ENCODE results near the gene UPK3BL2.
"Not testable (repeated sequence)": the region's sequence is repeated elsewhere in the genome, so short reads cannot be mapped to it uniquely, and the experiment has no call there.

UPK3BL2 gene

DNA sequence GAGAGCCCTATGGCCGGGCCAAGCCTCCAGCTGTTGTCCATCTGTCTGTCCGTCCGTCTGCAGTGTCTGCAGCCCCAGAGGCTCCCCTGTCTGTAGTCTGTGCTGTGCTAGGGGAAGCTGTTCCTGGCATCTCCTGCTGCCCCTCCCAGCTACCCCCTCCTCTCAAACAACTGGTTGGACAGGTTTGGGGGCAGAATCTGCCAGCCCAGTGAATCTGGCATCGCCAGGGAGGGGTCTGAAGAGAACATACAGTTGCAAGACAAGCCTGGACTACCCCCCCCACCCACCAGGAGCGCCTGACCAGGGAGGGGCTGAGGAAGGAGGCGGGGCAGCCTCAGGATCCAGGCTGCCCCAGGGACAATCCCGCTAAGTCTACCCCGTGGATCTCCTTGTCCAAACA is at the start of gene UPK3BL2:
Gene UPK3BL2, minus strand, starts transcription at position 101 of the 400 bp plus-strand sequence. Its CDS starts 60 bp downstream, at position 41.
- DNase-seq = not testable (repeated sequence)

GRCh38 chr7:102592477-102593019 is 49.1 kb upstream of the UPK3BL2 start:
- DNase-seq = not testable (repeated sequence)

GRCh38 chr7:102589857-102590256 is 46.4 kb upstream of the UPK3BL2 start:
- not testable (repeated sequence) for DNase-seq

DNA sequence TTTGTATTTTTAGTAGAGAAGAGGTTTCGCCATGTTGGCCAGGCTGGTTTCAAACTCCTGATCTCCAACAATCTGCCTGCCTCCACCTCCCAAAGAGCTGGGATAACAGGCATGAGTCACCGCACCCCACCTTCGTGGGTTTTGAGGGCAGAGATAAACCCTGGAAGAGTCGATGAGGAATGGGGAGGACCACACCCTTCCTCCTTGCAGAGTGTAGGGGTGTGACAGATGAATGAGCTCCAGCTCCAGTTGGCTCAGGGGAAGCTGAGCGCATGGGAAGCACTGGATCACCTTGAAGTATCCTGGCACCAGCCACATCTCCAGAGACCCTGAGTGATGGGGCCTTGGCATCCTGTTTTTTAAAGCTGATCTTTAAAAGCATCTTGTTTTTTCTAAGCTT is 40.0 kb upstream of the UPK3BL2 start:
- DNase-seq = not testable (repeated sequence)

DNA sequence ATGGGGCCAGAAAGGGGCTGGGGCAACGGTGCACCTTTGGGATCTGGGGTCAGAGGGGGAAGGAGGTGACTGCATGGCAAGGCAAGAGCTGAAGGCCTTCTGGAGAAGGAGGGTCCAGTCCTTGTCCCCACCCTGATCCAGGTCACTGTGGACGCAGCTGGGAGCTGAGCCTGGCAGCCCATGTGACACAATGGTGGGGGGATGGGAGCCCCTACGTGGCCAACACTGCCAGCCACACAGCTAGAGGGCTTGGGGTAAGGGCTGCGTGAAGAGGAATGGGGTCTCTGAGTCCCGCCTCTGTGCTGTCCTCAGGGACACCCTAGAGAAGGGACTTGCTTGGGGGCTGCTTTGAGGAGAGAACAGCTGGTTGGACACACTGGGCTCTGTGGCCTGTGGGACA is 38.2 kb upstream of the UPK3BL2 start:
- DNase-seq = not testable (repeated sequence)

DNA sequence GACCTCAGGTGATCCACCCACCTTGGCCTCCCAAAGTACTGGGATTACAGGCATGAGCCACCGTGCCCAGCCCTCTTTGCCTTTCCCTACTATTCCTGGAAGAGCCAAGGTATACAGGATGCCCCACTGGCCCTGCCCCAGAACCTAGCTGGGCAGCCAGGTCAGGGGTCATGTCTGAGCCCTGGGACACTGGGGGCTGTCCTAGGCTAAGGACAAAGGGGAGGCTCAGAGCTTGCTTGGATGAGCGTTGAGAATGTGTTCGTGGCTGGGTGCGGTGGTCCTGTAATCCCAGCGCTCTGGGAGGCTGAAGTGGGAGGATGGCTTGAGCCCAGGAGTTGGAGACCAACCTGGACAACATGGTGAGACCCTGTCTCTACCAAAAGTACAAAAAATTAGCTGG is 35.0 kb upstream of the UPK3BL2 start:
- DNase-seq = not testable (repeated sequence)

DNA sequence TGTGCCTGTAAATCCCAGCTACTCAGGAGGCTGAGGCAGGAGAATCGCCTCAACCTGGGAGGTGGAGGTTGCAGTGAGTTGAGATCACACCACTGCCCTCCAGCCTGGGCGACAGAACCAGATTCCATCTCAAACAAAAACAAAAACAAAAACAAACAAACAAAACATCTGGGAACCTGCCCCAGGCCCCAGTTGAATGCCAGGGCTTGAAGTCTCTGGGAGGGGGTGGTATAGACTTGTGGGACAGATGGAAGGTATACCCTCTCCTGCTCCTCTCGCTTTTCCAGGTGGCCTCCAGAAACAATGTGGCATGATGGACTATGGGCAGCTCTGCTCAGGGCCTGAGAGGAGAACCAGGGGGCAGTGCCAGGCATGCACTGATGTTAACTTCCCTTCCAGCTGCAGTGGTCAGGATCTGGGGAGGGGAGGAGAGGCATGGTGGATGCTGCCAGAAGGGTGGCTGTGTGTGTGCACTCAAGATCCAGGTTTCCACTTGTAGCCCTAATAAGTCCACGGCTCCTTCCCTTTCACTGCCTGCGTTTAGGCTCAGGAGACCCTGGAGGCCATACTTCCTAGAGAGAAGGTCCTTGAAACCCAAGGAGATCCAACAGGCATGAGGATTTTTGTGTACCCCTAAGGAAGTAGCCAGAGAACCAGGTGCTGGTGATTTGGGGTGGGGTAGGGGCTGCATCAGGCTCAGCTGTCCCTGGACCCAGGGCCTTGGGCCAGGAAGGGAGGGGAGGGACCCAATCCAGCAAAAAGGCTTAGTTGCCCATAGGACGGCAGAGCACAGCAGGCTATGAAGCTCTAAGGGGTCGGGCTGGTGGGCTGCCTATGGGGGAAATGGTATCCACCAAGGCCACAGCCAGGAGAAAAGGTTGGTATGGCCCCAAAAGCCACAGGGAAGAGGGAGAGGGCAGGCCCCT is 34.1 kb upstream of the UPK3BL2 start:
- DNase-seq = not testable (repeated sequence)

DNA sequence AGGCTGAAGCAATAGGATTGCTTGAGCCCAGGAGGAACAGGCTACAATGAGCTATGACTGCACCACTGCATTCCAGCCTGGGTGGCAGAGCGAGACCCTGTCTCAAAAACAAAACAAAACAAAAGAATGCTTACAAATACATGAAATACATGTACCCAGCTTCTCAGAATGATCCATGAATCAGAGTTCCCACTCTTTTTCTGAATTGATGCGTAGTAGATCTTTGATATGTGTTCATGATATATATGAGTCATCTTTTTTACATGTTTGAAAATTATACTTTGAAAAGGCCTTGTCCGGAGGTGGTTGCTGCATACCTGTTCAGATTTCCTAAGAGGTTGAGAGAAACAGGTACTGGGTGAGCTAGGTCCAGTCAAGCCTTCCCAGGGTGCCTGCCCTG is 32.9 kb upstream of the UPK3BL2 start:
- DNase-seq = not testable (repeated sequence)

DNA sequence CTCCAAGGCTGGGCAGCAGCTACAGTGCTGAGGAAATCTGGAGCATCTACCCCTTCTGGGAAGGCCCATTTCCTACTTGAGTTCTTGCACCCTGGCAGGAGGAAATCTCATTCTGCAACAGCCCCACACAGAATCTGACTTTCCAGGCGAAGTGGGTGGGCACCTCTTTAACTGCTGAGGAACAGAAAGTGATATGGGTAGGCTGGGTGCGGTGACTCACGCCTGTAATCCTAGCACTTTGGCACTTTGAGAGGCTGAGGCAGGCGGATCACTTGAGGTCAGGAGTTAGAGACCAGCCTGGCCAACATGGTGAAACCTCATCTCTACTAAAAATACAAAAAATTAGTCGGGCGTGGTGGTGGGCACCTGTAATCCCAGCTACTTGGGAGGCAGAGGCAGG is 31.1 kb upstream of the UPK3BL2 start:
- DNase-seq = not testable (repeated sequence)

DNA sequence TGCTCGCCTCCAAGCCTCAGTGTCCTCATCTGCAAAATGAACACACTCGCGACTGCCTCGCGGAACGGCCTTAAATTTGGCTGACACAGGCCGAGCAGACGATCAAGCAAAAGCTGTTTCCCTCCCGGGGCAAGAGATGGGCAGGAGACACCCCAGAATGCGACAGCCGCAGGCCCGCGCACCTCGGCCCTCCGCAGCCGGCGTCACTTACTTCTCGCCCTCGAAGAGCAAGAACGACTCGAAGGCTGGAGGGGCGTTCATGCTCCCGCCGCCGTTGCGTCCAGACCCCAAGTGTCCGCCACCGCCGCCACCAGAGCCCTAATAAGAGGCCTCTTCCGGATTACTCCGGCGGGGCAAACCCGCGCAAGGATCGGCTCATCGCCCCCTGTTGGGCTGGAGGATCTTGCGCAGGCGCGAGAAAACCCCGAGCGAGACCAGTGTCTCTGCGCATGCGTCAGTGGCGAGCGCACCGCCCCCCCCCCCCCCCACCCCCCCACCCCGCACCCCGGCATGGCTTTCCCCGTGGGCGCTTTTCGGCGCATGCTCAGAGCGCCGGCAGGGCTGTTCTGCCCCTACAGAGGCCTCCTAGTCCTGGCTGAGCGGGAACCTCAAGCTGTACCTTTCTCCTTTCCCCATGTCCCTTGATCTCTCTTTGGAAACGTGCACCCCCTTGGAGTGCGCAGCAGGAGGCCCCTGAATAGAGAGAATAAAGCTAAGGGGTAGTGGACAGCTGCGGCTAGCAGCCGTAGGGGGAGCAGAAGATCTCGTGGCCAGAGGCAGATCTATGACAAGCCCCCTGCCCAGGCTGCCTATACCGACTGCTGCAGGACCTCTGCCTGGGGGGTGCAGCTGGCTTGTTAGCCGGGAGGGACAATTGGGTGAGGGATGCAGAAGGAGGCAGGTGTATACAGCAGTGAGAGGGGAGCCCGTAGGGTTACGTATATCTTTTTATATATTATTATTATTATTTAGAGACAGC is 29.1 kb upstream of the UPK3BL2 start, which contains the start of gene POLR2J3:
Gene POLR2J3, minus strand, starts transcription at position 323 of the 979 bp plus-strand sequence. Its CDS starts 62 bp downstream, at position 261.
- DNase-seq = not testable (repeated sequence)

DNA sequence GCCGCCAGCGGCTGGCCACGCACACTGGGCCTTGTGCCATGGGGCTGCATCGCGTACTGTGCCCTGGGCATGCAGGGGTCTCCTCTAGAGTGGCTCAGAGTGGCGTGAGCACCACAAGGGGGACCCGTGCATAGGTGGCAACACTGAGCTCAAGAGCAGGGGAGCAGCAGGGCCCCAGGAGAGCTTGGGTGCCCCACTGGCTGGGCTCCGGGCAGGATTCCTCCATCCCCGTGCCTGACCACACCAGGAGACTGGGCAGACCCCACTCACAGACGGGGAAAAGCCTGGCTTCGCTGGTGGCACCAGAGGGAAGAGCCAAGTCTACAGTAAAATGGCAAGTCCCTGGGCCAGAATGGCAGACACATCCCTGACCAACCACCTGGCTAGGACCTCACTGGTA is 25.1 kb upstream of the UPK3BL2 start:
- DNase-seq = not testable (repeated sequence)

DNA sequence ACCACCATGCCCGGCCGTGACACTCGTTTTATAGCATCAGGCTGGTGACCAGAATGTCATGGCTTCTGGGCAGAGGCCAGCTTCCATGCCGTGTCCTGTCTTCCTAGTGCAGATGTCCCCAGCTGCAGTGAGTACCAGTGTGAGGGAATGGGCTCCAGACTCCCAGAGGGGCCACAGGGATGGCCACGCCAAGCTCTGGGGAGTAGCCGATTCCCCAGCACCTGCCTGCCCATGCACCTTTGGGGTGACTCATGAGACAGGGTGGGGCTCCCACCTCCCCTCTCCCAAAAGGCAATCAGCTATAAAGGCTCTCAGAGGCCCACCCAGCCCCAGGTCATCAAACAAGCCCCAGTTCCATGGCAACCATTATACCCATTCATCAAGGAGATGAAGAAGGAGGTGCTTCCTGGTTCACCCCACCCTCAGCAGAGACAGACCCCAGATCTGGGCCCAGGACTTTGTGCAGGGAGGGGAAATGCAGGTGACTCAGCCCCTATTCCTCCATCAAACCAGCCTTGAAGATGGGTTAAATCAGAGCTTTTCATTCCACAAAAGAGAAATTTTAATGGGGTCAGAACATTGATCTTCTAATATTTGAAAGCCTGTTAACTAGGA is 7.4 kb upstream of the UPK3BL2 start, which contains the start of gene SPDYE2:
Gene SPDYE2, plus strand, starts transcription at position 419 of the 615 bp plus-strand sequence. CDS start 2,030 bp downstream, outside the sequence.
- DNase-seq = not testable (repeated sequence)

DNA sequence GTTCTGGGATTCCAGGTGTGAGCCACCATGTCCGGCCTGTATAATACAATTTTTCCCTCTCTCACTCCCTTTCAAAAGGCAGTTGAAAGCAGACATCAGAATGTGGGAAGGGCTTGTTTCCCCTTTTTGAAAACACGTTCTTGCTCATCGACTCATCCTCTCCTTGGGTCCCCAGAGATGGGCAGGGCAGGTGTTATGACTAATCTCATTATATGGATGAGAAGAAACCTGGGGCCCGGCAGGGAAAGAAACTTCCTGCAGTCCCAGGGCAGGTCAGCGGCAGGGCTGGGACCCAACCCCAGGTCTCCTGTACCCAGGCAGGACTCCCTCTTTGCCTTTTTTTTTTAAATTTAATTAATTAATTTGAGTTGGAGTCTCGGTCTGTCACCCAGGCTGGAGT is 2.9 kb upstream of the UPK3BL2 start:
- DNase-seq = not testable (repeated sequence)

DNA sequence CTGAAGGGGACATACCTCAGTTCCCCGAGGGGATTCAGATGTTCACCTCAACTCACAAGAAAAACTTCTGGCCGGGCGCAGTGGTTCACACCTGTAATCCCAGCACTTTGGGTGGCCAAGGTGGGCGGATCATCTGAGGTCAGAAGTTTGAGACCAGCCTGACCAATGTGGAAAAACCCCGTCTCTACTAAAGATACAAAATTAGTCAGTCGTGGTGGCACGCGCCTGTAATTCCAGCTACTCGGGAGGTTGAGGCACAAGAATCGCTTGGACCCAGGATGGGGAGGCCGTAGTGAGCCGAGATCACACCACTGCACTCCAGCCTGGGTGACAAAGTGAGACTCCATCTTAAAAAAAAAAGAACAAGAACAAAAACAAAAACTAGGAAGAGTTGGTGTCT is 1.8 kb upstream of the UPK3BL2 start:
- DNase-seq = not testable (repeated sequence)

DNA sequence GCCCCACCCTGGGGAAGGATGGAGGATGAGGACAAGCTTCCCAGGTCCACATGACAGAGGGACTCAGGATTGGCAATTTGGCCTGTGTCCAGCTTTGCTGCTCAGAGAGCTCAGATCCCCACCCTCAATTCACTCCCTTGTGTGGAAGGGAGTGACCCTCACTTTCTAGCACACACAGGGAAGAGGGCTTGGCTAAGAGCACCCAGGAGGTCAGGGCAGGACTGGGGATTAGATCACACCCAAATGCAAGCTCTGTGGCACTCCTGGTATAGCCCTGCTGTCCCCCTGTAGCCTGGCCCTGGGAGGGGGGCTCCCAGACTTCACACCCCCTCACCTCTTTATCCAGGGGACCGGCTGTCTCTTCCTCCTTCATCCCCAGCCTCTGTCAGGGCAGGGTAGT is 876 bp upstream of the UPK3BL2 start:
- not testable (repeated sequence) for DNase-seq

- DNase-seq = not testable (repeated sequence)
Observed at GRCh38 chr7:102542771-102543170, 725 bp downstream of the UPK3BL2 start.

GRCh38 chr7:102542083-102542482 is 1.4 kb downstream of the UPK3BL2 start:
- not testable (repeated sequence) for DNase-seq

- not testable (repeated sequence) for DNase-seq
Observed at GRCh38 chr7:102540604-102541003, 2.9 kb downstream of the UPK3BL2 start.

DNA sequence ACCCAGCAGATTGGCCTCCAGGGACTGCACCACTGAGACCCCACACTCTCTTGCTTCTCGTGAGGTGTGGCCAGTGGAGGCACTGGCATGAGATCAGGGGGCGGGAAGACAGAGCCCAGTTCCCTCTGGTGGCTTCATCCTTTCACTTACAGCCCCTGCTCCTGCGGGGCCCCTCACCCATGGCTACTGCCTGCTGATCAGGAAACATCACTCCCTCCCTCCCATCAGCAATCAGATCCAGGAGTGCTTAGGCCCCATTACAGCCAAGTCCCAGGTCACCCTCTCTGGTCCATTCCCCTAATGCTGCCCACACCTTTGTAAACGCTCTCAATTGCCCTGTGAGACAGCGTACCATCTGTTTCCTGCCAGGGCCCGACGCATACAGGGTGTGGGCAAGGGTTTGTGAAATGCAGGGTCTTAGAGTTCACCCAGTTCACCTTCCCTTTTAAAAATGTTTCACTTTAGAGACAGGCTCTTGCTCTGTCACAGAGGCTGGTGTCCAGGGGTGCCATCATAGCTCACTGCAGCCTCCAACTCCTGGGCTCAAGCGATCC is 8.4 kb downstream of the UPK3BL2 start:
- not testable (repeated sequence) for DNase-seq

GRCh38 chr7:102532127-102532526 is 11.4 kb downstream of the UPK3BL2 start:
- not testable (repeated sequence) for DNase-seq

- DNase-seq = not testable (repeated sequence)
Observed at GRCh38 chr7:102531583-102531982, 11.9 kb downstream of the UPK3BL2 start.
